ENCODE results near the gene PERCC1.
"Not testable (repeated sequence)": the region's sequence is repeated elsewhere in the genome, so short reads cannot be mapped to it uniquely, and the experiment has no call there.

Gene PERCC1

DNA sequence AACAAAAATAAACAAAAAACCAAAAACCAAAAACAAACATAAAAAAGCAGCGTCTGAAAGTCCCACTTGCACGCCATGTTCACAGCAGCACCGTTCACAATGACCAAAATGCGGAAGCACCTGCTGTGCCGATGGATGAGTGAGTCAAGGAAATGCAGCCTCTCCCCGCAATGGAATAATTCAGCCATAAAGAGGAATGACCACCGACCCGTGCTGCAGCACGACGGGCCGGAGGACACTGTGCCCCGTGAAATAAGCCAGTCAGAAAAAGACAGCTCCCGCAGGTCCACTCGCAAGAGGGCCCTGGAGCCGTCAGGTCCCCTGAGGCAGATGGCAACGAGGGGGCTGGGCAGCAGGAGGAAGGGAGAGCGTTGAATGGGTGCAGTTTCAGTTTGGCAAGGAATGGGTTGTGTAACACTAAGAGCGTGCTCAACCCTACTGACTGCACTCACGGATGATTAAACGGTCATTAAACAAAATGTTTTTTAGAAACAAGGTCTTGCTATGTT is 38.9 kb downstream of the PERCC1 start:
- DNase-seq (ENCODE audit: low read depth): no peak

DNA sequence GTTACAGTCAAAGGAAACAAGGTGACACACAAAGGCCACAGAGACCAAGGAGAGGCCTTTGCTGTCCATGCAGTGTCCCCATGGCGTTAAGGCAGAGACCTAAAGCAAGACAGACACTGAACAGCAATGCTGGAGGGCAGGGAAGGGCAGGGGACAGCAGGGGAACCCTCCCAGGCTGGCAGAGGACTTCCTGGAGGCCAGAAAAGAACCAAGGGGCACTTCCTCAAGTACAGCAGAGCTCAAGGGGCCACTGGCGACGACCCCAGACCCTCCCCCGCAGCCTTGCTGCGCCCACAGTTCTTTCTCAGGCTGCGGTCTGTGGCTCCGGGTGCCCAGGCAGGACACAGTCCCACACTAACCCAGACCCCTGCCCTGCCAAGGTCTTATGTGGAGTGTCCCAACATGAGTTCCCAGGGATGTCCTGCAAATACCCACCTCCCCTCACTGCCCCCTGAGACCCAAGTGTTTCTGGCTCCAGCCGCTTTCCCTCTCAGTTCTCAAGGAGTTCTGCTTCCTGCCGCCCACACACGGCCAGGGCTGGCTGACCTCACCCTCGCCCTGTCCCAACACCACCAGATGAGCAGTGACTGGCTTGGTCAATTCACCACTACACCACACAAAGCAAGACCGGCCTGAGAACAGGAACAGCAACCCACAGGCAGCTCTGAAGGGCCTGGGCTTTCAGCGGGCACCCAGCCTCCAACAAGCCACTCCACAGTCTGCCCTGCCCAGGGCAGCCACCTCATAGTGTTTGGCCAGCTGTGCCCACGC is 39.8 kb downstream of the PERCC1 start:
- DNase-seq (ENCODE audit: low read depth): no peak

DNA sequence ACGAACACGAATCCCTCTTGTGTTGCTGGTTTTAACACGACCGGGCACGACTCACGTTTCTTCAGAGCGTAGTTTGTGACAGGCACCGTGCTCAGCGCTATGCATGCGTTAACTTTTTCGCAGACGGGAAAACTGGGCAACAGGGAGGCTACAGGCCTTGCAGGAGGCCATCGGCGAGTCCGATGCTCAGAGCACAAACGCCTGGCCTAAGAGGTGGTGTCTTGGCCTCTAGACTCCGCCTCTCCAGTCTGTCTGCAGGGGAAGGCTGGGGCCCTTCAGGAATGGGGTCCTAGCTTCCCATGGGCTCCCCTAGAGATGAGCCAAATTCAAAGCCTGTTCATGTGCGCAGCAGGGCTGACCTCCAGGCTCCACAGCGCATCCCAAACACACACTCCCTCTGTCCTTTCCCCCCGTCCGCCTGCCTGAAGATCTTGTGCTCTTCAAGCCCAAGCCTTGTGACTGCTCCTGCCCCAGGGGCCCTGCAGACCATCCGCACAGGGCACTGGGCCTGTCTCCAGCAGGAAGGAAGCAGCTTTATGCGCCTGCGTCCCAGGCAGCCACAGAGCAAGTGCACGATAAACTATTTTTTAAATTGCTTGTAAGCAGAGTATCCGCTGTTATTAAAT is 40.8 kb downstream of the PERCC1 start:
- DNase-seq (ENCODE audit: low read depth): no peak

DNA sequence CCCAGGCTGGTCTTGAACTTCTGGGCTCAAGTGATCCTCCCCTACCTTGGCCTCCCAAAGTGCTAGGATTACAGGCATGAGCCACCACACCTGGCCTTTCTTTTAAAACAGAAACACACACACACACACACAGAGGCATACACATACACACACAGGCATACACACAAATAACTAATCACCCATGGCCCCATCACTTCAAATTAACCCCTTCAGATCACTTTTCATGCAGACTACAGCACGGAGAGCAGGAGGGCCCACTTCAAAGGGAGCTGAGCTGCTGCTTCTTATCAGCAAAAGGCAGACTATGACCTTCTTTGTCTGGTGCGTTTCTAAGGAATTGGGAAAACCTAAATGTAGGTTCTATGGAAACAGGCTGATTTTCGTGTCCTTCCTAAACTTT is 42.1 kb downstream of the PERCC1 start:
- DNase-seq (ENCODE audit: low read depth): no peak

DNA sequence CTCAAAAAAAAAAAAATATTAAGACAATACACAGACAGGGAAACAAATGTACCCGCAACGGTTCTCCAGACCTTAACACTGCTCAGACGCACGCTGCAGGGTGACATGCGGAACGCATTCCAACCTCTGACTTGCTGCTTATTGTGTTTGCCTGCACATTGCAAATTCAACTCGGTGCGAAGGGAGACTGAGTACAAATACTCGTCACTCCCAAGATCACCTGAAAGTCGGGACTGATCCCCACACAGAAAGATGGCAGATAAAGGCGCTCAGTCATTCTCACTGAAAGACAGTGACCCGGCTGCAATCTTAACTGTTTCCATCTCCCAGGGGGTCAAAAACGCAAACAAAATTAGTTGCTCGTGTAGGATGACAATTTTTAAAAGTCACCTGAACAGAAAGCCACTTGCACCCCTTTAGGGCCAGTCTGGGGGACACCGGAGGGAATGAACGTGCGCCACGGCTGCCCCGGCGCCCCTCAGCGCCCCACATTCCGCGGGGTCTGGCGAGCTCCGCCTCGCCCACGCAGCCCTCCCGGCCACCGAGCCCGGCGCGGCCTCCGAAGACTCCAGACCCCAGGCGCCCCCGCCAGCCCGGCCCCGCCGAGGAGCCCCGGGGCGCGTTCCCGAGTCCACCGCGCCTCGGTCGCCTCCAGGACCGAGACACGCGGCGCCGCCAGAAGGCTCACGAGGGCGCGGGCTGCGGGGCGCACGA is 43.4 kb downstream of the PERCC1 start:
- DNase-seq (ENCODE audit: low read depth): no peak

DNA sequence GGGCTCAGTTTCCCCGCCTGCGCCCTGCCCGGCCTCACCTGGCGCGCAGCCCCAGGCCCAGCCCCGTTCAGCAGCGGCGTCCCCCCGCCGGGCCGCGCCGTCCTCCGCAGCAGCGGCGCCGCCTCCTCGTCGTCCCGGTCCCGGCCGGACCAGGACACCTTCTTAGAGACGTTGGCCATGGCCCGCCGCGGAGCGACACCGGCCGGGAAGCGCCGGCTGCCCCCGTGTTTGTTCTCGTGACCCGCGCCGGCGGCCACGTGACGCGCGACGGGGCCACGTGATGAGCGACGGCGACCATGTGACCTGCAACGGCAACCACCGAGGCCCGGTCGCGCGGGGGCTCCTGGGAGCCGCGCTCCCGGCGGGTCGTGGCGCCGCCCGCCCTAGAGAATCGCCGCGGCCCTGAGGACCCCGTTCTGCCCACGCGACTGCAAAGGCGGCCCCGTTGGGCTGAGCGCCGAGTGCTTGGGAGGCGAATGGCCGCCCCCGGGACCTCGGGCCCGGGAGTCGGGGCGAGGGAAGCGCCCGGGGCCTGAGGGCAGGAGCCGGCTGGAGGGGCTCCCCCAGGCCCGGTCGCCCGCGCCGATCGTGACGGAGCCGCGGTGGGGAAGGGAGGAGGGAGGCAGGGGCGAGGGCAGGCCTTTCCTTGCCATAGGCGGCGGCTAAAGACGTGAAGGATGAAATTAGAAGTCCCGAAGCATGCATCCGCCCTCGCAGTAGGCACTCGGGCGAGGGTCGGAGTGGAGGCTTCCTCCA is 44.1 kb downstream of the PERCC1 start, which contains the start of gene CLCN7:
Gene CLCN7, minus strand, starts transcription at position 233 of the 756 bp plus-strand sequence. Its CDS starts 54 bp downstream, at position 179.
- DNase-seq (ENCODE audit: low read depth): peak; percentile 89

DNA sequence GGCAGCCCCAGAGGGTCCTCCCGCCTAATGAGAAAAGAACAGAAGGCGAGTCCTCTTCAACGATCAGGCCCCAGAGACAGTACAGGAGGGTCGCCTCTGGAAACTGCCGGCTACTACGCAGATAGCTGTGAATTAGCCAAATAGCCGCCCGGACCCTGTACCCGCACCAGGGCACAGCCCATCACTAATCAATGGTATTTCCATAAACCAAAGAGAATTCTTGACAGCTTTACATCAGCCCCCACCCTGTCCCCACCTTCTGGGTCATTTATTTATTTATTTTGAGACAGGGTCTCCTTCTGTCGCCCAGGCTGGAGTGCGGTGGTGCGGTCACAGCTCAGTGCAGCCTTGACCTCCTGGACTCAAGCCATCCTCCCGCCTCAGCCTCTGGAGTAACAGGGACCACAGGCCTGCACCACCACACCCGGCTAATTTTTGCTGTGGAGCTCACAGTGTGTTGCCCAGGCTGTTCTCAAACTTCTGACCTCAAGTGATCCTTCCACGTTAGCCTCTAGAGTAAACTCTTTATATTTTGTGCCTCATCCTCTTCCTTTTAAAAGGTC is 44.8 kb downstream of the PERCC1 start:
- DNase-seq (ENCODE audit: low read depth): no peak

DNA sequence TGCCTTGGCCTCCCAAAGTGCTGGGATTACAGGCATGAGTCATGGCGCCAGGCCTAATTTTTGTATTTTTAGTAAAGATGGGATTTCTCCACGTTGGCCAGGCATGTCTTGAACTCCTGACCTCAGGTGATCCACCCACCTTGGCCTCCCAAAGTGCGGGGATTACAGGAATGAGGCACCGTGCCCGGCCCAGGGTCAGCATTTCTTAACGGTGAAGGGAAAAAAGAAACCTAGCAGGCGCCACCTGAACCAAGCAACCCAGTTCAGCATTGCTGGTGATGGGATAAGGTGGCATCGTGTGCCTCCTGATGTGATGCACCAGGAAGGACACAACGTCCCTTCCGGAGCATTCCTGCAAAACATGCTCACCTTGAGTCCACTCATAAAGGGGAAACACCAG is 46.2 kb downstream of the PERCC1 start:
- DNase-seq (ENCODE audit: low read depth): no peak

DNA sequence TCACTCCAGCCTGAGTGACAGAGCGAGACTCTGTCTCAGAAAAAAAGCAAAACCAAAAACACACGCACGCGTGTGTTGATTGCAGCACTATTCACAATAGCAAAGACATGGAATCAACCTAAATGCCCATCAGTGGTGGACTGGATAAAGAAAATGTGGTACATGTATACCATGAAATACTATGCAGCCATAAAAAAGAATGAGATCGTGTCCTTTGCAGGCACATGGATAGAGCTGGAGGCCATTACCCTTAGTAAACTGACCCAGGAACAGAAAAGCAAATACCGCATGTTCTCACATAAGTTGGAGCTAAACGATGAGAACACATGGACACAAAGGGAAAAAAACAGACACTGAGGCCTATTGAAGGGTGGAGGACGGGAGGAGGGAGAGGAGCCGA is 48.1 kb downstream of the PERCC1 start:
- not testable (repeated sequence) for DNase-seq (ENCODE audit: low read depth)

DNA sequence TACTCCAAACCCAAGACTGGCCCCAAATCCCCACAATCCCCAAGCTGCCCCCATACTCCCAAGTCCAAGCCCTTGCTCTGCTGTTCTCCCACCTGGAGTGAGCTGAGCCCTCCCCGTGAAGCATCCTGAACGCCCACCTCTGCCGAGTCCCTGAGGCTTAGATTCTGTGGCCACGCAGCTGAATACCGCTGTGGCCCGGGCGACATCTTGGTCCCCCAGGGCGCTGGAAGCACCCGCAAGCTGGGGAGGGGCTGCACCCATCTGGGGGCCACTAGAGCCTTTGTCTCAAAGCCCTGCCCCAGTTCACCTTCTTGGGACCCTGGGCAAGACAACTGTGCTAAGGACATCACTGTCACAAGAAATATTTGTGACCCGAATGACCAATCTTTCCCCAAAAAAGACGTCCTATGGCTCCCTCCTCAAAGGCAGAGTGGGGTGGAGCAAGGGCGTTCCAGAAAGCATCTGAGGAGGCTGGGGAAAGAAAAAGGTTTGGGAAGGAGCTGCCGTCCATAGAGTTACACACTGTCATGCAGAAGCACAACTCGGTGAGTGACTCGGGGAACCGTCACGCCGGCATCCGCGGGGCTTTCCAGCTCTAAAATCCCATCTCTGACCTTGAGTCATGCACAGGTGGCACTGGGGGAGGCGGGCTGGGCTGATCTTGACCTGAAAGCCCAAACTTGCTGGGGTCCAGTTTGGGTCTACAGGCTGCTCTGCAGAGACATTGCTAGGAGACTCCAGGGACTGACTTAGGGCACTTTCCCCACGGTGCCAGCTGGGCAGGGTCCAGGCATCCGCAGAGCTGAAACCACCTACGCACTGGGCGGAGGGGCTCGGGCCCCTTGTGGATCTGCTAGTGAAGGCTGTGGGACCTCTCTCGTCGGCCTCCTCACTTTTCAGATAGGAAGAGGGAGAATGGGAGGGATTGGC is 51.3 kb downstream of the PERCC1 start:
- no peak for DNase-seq (ENCODE audit: low read depth)

All from stimulated activated CD8-positive, alpha-beta memory T cell treated with anti-CD3 and anti-CD28 coated beads, Interleukin-4, amount 100 ng/mL, for 24 hours (primary cell).